T-helper 2 cell treated with Interferon-gamma antibody and Interleukin-4, amounts not matched to agents 5 μg/mL and 100 μg/mL, for 36 hours (primary cell): ENCODE data around the gene TIPARP.
"Not testable (repeated sequence)": the region's sequence is repeated elsewhere in the genome, so short reads cannot be mapped to it uniquely, and the experiment has no call there.

Experiments used
- DNase-seq: peaks from one replicate; pipeline ENCODE4 v3.0.0; 2021; ENCODE audit warnings: low spot score
- H3K27ac Mint-ChIP-seq: one replicate; pipeline ENCODE4 v1.8.0; 2021; ENCODE audit warnings: mild to moderate bottlenecking, mixed read lengths
- H3K27me3 Mint-ChIP-seq: one replicate; pipeline ENCODE4 v1.8.0; 2021; ENCODE audit warnings: low read depth, mixed read lengths
- H3K36me3 Mint-ChIP-seq: one replicate; pipeline ENCODE4 v1.8.0; 2021; ENCODE audit warnings: low read depth, mixed read lengths
- H3K4me1 Mint-ChIP-seq: one replicate; pipeline ENCODE4 v1.8.0; 2021; ENCODE audit warnings: low read depth, mixed read lengths
- H3K4me3 Mint-ChIP-seq: one replicate; pipeline ENCODE4 v1.8.0; 2022; ENCODE audit warnings: mild to moderate bottlenecking, moderate library complexity, mixed read lengths
- H3K9me3 Mint-ChIP-seq: one replicate; pipeline ENCODE4 v1.8.0; 2021; ENCODE audit warnings: mixed read lengths

Gene TIPARP

GRCh38 chr3:156691920-156692319, 17.5 kb downstream of the TIPARP start:
- H3K9me3 Mint-ChIP-seq = no peaks in the 10 kb centered on the region
- H3K27me3 Mint-ChIP-seq = no peaks in the 10 kb centered on the region
- H3K36me3 Mint-ChIP-seq = peaks cover 67% of the 10 kb centered on the region
- no peak overlapping the region for H3K27ac Mint-ChIP-seq
- no peak overlapping the region for H3K4me3 Mint-ChIP-seq
- H3K4me1 Mint-ChIP-seq = peaks cover 56% of the 10 kb centered on the region
- no peak for DNase-seq

DNA sequence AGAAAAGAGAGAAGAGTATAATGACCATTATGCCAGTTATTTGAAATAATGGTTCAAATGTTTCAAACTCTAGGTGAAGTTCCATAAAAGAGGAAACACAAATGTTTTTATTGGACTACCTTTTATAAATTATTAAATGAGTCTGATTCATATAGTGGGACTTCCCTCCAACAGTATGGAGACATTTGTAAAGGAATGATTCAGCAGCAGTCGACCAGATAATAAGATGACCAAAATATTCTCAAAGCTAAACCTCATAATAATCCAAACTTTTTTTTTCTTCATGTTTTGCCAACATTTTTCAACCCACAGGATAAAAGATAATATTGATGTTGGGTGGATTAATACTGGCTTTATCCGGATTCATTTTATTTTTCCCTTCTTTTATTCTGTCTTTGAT, 18.8 kb downstream of the TIPARP start:
- Mint-ChIP-seq H3K27ac (no peak overlapping the region), H3K4me1 (peaks cover 54% of the 10 kb centered on the region), H3K4me3 (no peak overlapping the region), H3K36me3 (peaks cover 72% of the 10 kb centered on the region), H3K27me3 (no peaks in the 10 kb centered on the region), H3K9me3 (no peaks in the 10 kb centered on the region)
- DNase-seq = no peak

DNA sequence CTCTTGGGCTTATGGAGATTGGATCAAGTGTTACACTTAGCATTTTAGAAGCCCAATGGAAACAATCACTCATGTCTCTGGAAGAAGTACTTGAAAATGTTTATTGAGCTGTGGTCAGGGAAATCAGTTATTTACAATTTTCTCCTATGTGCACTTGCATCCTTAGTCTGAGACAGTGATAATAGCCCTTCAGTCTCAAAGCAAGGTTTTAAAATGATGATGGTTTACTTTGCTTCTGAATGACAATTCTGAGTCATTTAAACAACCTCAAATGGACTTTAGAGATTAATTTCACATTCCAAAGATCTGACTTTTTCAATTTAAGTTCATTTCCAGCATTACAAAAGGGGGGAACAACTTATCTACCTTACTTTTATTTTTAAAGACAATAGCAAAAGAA, 20.1 kb downstream of the TIPARP start:
- Mint-ChIP-seq H3K36me3 (peaks cover 75% of the 10 kb centered on the region), H3K9me3 (no peaks in the 10 kb centered on the region), H3K27me3 (no peaks in the 10 kb centered on the region), H3K4me3 (no peak overlapping the region), H3K4me1 (peaks cover 50% of the 10 kb centered on the region), H3K27ac (no peak overlapping the region)
- no peak for DNase-seq

GRCh38 chr3:156702367-156702766, 28.0 kb downstream of the TIPARP start:
- no peak overlapping the region for H3K4me3 Mint-ChIP-seq
- peaks cover 54% of the 10 kb centered on the region for H3K4me1 Mint-ChIP-seq
- H3K36me3 Mint-ChIP-seq = peaks cover 76% of the 10 kb centered on the region
- no peak overlapping the region for H3K27ac Mint-ChIP-seq
- DNase-seq = no peak
- no peaks in the 10 kb centered on the region for H3K27me3 Mint-ChIP-seq
- H3K9me3 Mint-ChIP-seq = no peaks in the 10 kb centered on the region

DNA sequence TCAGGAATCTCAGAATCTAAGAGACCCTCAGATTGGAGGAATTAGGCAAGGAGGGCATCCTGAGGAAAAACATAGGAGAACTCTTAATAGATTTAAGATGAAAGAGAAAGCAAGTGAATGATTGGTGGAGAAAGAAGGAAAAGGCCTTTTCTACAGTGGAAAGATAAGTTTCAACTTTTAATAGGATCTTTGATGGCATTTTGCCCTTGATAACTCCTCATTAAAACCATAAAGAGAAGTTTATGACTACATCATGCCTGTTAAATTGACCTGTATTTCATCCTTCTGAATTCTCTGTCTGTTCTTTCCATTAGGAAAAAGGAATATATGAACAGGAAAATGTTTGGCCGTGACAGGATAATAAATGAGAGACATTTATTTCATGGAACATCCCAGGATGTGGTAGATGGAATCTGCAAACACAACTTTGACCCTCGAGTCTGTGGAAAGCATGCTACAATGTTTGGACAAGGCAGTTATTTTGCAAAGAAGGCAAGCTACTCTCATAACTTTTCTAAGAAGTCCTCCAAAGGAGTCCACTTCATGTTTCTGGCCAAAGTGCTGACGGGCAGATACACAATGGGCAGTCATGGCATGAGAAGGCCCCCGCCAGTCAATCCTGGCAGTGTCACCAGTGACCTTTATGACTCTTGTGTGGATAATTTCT, 30.1 kb downstream of the TIPARP start:
- no peak overlapping the region for H3K4me3 Mint-ChIP-seq
- peaks cover 73% of the 10 kb centered on the region for H3K36me3 Mint-ChIP-seq
- H3K27ac Mint-ChIP-seq = no peak overlapping the region

DNA sequence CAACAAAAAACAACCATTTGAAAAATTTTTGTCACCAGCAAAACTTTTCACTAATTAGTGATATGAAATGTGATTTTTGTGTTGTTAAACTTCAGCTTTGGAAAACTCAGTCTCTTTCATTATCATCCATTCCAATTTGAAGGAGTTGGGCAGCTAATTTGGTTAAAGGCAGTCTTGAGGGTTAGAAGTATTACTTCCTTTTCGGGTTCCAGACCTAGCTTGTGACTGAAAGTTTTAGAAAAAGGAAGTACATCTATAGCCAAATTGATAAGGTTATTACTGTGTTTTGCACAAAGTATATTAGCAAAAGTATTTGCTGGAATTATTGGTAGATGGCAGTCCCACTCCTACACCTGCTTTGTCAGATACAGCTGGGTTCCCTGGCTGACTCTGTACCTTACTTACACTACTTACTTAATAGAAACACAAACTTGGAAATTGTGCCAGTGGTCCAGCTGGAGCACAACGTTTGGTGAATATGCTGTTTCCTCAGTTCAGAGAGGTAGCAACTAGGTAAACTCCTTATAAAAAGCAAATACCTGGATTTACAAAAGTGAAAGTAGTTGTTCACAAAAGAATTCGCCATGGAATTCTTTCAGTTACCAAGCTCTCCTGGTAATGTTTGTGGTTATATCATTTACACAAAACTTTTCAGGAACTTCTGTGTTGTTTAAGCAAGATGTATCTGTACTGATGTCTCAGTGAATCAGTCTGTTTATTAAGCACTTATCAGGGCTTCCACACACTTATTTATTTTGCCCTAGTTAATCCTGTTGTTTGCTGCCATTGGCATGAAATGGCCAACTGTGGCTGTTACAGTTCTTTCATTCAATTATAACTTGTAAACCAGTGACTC, 31.6 kb downstream of the TIPARP start:
- no peaks in the 10 kb centered on the region for H3K27me3 Mint-ChIP-seq
- H3K36me3 Mint-ChIP-seq = peaks cover 75% of the 10 kb centered on the region
- H3K27ac Mint-ChIP-seq = no peak overlapping the region
- no peak for DNase-seq
- H3K4me3 Mint-ChIP-seq = no peak overlapping the region
- peaks cover 35% of the 10 kb centered on the region for H3K4me1 Mint-ChIP-seq
- H3K9me3 Mint-ChIP-seq = no peaks in the 10 kb centered on the region

More for the DNA sequence above, 30.1 kb downstream of the TIPARP start:
- Mint-ChIP-seq H3K9me3 (no peaks in the 10 kb centered on the region), H3K4me1 (peaks cover 40% of the 10 kb centered on the region), H3K27me3 (no peaks in the 10 kb centered on the region)
- no peak for DNase-seq

DNA sequence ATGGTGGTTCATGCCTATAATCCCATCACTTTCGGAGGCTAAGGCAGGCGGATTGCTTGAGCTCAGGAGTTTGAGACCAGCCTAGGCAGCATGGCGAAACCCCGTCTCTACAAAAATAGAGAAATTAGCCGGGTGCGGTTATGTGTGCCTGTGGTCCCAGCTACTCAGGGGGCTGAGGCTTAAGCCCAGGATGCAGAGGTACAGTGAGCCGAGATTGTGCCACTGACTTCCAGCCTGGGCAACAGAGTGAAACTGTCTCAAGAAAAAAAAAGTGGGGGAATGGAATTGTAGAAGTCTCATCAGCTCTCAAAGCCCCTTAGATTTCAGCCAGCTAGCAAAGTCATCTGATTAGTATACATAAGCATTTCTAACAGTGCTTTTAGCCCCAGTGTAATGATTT, 33.2 kb downstream of the TIPARP start:
- Mint-ChIP-seq H3K4me1 (peaks cover 26% of the 10 kb centered on the region), H3K27ac (no peak overlapping the region), H3K9me3 (no peaks in the 10 kb centered on the region), H3K4me3 (no peak overlapping the region), H3K27me3 (no peaks in the 10 kb centered on the region), H3K36me3 (peaks cover 70% of the 10 kb centered on the region)
- no peak for DNase-seq

GRCh38 chr3:156710429-156710828, 36.0 kb downstream of the TIPARP start:
- no peak overlapping the region for H3K4me3 Mint-ChIP-seq

GRCh38 chr3:156711113-156711512, 36.7 kb downstream of the TIPARP start:
- Mint-ChIP-seq H3K9me3 (no peaks in the 10 kb centered on the region), H3K36me3 (peaks cover 66% of the 10 kb centered on the region), H3K4me1 (peaks cover 11% of the 10 kb centered on the region), H3K27me3 (no peaks in the 10 kb centered on the region), H3K27ac (no peak overlapping the region), H3K4me3 (no peak overlapping the region)
- no peak for DNase-seq

More at GRCh38 chr3:156710429-156710828, 36.0 kb downstream of the TIPARP start:
- no peaks in the 10 kb centered on the region for H3K27me3 Mint-ChIP-seq
- H3K36me3 Mint-ChIP-seq = peaks cover 66% of the 10 kb centered on the region
- H3K4me1 Mint-ChIP-seq = peaks cover 17% of the 10 kb centered on the region
- H3K9me3 Mint-ChIP-seq = no peaks in the 10 kb centered on the region
- DNase-seq = no peak
- no peak overlapping the region for H3K27ac Mint-ChIP-seq

- not testable (repeated sequence) for H3K4me1 Mint-ChIP-seq, H3K4me3 Mint-ChIP-seq, H3K9me3 Mint-ChIP-seq, H3K27ac Mint-ChIP-seq, DNase-seq, H3K27me3 Mint-ChIP-seq
- peaks cover 65% of the 10 kb centered on the region for H3K36me3 Mint-ChIP-seq
These were observed 37.6 kb downstream of the TIPARP start for GRCh38 chr3:156711944-156712343.

DNA sequence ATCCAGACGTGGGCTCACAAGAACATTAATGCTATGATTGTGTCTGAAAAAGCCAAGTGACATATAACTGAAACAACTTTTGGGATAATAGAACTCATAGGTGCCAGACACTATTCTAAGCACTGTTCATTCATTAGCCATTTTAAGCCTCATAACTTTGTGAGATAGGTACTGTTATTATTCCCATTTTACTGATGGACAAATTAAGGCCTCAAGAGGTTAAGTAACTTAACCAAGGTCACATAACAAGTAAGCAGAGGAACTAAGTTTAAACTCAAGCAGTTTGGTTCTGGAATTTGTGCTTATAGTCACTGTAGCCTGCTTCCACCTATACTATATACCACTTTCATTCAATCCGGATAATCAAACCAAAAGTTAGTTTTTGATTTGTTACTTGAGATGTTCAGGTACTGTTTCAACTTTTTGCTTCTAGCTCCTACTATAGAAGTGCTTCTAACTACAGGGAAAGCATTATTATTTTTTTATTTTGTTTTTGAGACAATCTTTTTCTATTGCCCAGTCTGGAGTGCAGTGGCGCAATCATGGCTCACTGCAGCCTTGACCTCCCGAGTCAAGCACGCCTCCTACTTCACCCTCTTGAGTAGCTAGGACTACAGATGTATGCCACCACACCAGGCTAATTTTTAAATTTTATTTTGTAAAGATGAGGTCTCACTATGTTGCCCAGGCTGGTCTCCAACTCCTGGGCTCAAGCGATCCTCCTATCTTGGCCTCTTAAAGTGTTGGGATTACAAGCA, 41.9 kb downstream of the TIPARP start:
- Mint-ChIP-seq H3K4me1 (peaks cover 6% of the 10 kb centered on the region), H3K4me3 (no peak overlapping the region), H3K36me3 (peaks cover 50% of the 10 kb centered on the region), H3K27ac (no peak overlapping the region), H3K9me3 (no peaks in the 10 kb centered on the region), H3K27me3 (no peaks in the 10 kb centered on the region)
- no peak for DNase-seq

- Mint-ChIP-seq H3K4me1 (peaks cover 18% of the 10 kb centered on the region), H3K4me3 (no peak overlapping the region), H3K9me3 (no peaks in the 10 kb centered on the region), H3K36me3 (peaks cover 56% of the 10 kb centered on the region), H3K27me3 (no peaks in the 10 kb centered on the region), H3K27ac (no peak overlapping the region)
- DNase-seq = no peak
These were observed 44.4 kb downstream of the TIPARP start for GRCh38 chr3:156718622-156719306.

GRCh38 chr3:156720826-156721225, 46.4 kb downstream of the TIPARP start:
- Mint-ChIP-seq H3K36me3 (peaks cover 42% of the 10 kb centered on the region), H3K4me3 (no peak overlapping the region), H3K27ac (no peak overlapping the region), H3K4me1 (peaks cover 16% of the 10 kb centered on the region), H3K27me3 (no peaks in the 10 kb centered on the region), H3K9me3 (no peaks in the 10 kb centered on the region)
- no peak for DNase-seq
